Liver (tissue), 9 donors: ENCODE data around the gene COL21A1. TPM values are rescaled to one million over a fixed set of nuclear protein-coding genes. Genes with fewer than 3 reads are reported as not detected.
"Not testable (repeated sequence)": the region's sequence is repeated elsewhere in the genome, so short reads cannot be mapped to it uniquely, and the experiment has no call there.

Source experiments
- DNase-seq: peaks from one replicate; pipeline ENCODE4 v3.0.0-alpha.2; 2017; ENCODE audit warnings: low spot score
- H3K27ac ChIP-seq, 2 donors: one replicate each; pipeline ENCODE4 v1.7.0; 2013; ENCODE audit warnings: inconsistent platforms in 2 of 2, low read length in 2 of 2, control low read depth in 1 of 2, low read depth in 1 of 2, mild to moderate bottlenecking in 1 of 2
- H3K27me3 ChIP-seq, 4 donors: one replicate each; pipeline versions ENCODE4 v1.6.1 to v1.7.0; 2013; ENCODE audit warnings: low read length in 3 of 4, inconsistent platforms in 1 of 4, mild to moderate bottlenecking in 1 of 4, moderate library complexity in 1 of 4; ENCODE audit not compliant: control insufficient read depth in 4 of 4, insufficient read depth in 4 of 4
- H3K36me3 ChIP-seq, 4 donors: one replicate each; pipeline versions ENCODE4 v1.6.1 to v1.7.0; 2013; ENCODE audit warnings: low read length in 3 of 4, mild to moderate bottlenecking in 3 of 4, low read depth in 1 of 4, moderate library complexity in 1 of 4; ENCODE audit not compliant: control insufficient read depth in 4 of 4, insufficient read depth in 3 of 4
- H3K4me1 ChIP-seq, 4 donors: one replicate each; pipeline versions ENCODE4 v1.6.1 to v1.7.0; 2013; ENCODE audit warnings: low read length in 3 of 4, mild to moderate bottlenecking in 3 of 4, moderate library complexity in 1 of 4; ENCODE audit not compliant: control insufficient read depth in 4 of 4, insufficient read depth in 4 of 4
- H3K4me3 ChIP-seq, 3 donors: one replicate each; pipeline versions ENCODE4 v1.6.1 to v1.7.0; 2013; ENCODE audit warnings: low read length in 3 of 3, control low read depth in 1 of 3, low read depth in 1 of 3, mild to moderate bottlenecking in 1 of 3
- H3K9ac ChIP-seq, 2 donors: one replicate each; pipeline ENCODE4 v1.7.0; 2013; ENCODE audit warnings: low read length in 2 of 2, mild to moderate bottlenecking in 2 of 2, moderate library complexity in 2 of 2, control low read depth in 1 of 2, low read depth in 1 of 2
- H3K9me3 ChIP-seq, 4 donors: one replicate each; pipeline versions ENCODE4 v1.6.1 to v1.7.0; 2013; ENCODE audit warnings: low read length in 3 of 4; ENCODE audit not compliant: control insufficient read depth in 4 of 4
- EGR1 ChIP-seq, 2 donors: IDR thresholded peaks; 2 replicates each; pipeline ENCODE4 v1.6.1; 2016 to 2018; ENCODE audit warnings: antibody characterized with exemption in 2 of 2, low read depth in 2 of 2
- FOXA1 ChIP-seq: IDR thresholded peaks from 2 replicates; pipeline ENCODE4 v1.6.1; 2016; ENCODE audit warnings: antibody characterized with exemption
- FOXA2 ChIP-seq: IDR thresholded peaks from 2 replicates; pipeline ENCODE4 v1.6.1; 2016; ENCODE audit warnings: antibody characterized with exemption
- GABPA ChIP-seq, 2 donors: IDR thresholded peaks in 1 of 2; conservative IDR thresholded peaks in 1 of 2; 2 replicates each; pipeline ENCODE4 v1.6.1; 2016; ENCODE audit warnings: antibody characterized with exemption in 2 of 2, mild to moderate bottlenecking in 1 of 2, moderate library complexity in 1 of 2
- HNF4A ChIP-seq, 2 donors: conservative IDR thresholded peaks; 2 replicates each; pipeline ENCODE4 v1.6.1; 2016; ENCODE audit warnings: antibody characterized with exemption in 2 of 2, mild to moderate bottlenecking in 2 of 2
- HNF4G ChIP-seq: IDR thresholded peaks from 2 replicates; pipeline ENCODE4 v1.6.1; 2016; ENCODE audit warnings: antibody characterized with exemption
- JUND ChIP-seq, 2 donors: IDR thresholded peaks; 2 replicates each; pipeline ENCODE4 v1.6.1; 2016; ENCODE audit warnings: antibody characterized with exemption in 2 of 2
- NR2F2 ChIP-seq: IDR thresholded peaks from 2 replicates; pipeline ENCODE4 v1.6.1; 2016; ENCODE audit warnings: antibody characterized with exemption
- RXRA ChIP-seq, 2 donors: IDR thresholded peaks; 2 replicates each; pipeline ENCODE4 v1.6.1; 2017 to 2018; ENCODE audit warnings: antibody characterized with exemption in 2 of 2, mild to moderate bottlenecking in 1 of 2
- SP1 ChIP-seq: IDR thresholded peaks from 2 replicates; pipeline ENCODE4 v1.6.1; 2018; ENCODE audit warnings: antibody characterized with exemption, mild to moderate bottlenecking
- TAF1 ChIP-seq: conservative IDR thresholded peaks from 2 replicates; pipeline ENCODE4 v1.6.1; 2016; ENCODE audit warnings: antibody characterized with exemption, mild to moderate bottlenecking
- WGBS: extraction: QIAGEN DNeasy Blood & Tissue Kit; methylation state at CpG from one replicate; pipeline ENCODE4 v1.1.7; 2013; 5-methylcytosine and 5-hydroxymethylcytosine counted together
- polyA plus RNA-seq, 2 donors: library from polyadenylated mRNA; stranded (reverse) in 1 of 2; unstranded in 1 of 2; fragments of 200-250 nt in 1 of 2; fragments of >200 nt in 1 of 2; fragmentation: Nextera tagmentation in 1 of 2; extraction: Ambion mirVana in 1 of 2; gene quantifications; one replicate each; pipeline versions ENCODE4 v1.2.1 to v1.2.3, GENCODE V29; 2013 to 2015
- total RNA-seq, 2 donors: library from RNA; depleted of rRNA; stranded (reverse); fragments of >200 nt; gene quantifications; one replicate each; pipeline ENCODE4 v1.2.3, GENCODE V29; 2014
- TF ChIP-seq, protein P1 (sequence below): fragments of 150-350 bp; IDR thresholded peaks from 2 replicates; pipeline ENCODE4 v1.5.1; 2017; ENCODE audit warnings: improper control_type of control experiment, low read depth, low read length; ENCODE audit not compliant: missing input control
- TF ChIP-seq, protein P2 (sequence below): IDR thresholded peaks from 2 replicates; pipeline ENCODE4 v1.6.1; 2016; ENCODE audit warnings: antibody characterized with exemption, mild to moderate bottlenecking
- TF ChIP-seq, protein P3 (sequence below): IDR thresholded peaks from 2 replicates; pipeline ENCODE4 v1.6.1; 2016; ENCODE audit warnings: antibody characterized with exemption
- TF ChIP-seq, protein P4 (sequence below): IDR thresholded peaks from 2 replicates; pipeline ENCODE4 v1.6.1; 2016; ENCODE audit warnings: antibody characterized with exemption
- donor health status: healthy.
- donor health status: healthy.
- donor health status: healthy.
- donor health status: healthy.
- donor health status: healthy.

COL21A1 gene
- total and polyA plus RNA-seq, 4 donors = 0.48 to 1.3 (median 0.52) TPM

DNA sequence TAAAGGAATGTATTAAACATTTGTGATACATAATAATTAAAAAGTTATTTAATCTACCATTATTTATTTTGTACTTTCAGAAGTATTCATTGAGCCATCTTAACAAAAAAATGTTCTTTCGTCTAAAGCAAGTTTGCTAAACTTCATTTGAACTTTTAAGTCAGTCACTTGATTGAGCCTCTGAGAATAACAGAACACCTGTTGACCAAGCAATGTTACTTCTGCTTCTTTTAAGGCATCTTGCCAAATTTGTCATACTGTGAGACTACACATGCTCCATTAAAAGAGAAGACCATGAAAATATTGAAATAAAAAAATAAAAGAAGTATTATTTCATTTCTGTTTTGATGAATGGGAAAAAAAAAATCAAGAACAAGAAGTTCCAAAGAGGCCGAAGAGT lies 230.2 kb downstream of the COL21A1 start:
- DNase-seq = no peak
- Histone ChIP-seq H3K9me3 (no peaks in the 10 kb centered on the region), H3K27me3 (peaks cover 0 to 4% (median 0%) of the 10 kb centered on the region in 4 donors), H3K4me1 (no peaks in the 10 kb centered on the region), H3K4me3 (no peak overlapping the region), H3K27ac (no peak overlapping the region), H3K36me3 (no peaks in the 10 kb centered on the region), H3K9ac (no peak overlapping the region)
- TF ChIP-seq RXRA (IDR thresholded peaks at IDR 0.05) = no peak
- no peak for TF ChIP-seq HNF4G
- TF ChIP-seq, protein P1, sequence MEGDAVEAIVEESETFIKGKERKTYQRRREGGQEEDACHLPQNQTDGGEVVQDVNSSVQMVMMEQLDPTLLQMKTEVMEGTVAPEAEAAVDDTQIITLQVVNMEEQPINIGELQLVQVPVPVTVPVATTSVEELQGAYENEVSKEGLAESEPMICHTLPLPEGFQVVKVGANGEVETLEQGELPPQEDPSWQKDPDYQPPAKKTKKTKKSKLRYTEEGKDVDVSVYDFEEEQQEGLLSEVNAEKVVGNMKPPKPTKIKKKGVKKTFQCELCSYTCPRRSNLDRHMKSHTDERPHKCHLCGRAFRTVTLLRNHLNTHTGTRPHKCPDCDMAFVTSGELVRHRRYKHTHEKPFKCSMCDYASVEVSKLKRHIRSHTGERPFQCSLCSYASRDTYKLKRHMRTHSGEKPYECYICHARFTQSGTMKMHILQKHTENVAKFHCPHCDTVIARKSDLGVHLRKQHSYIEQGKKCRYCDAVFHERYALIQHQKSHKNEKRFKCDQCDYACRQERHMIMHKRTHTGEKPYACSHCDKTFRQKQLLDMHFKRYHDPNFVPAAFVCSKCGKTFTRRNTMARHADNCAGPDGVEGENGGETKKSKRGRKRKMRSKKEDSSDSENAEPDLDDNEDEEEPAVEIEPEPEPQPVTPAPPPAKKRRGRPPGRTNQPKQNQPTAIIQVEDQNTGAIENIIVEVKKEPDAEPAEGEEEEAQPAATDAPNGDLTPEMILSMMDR = no peak
- TF ChIP-seq HNF4A (conservative IDR thresholded peaks at IDR 0.05) = no peak
- TF ChIP-seq SP1 = no peak
- WGBS = 68% methylated on average over 2 of the region's 2 CpGs

DNA sequence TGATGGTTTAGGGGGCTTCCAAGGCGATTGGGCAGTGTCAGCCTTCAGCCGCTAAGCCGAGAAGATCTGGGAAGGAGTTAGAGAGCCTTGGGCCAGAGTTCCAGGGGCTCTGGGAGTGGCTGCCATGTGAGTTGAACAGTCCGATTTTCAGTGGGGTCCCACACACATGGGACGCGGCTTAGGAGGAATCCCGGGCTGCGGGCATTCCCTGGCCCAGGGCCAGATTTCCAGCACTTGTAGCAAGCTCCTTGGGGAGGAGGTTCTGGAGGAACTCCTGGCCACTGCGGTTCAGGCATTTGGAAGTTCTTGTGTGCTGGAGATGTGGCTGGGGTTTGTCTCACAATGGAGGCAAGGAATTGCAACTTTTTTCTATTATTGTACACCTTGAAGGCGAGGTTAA lies 233.3 kb downstream of the COL21A1 start:
- not testable (repeated sequence) for H3K4me3 ChIP-seq, H3K4me1 ChIP-seq, H3K27me3 ChIP-seq, H3K27ac ChIP-seq, H3K9me3 ChIP-seq, H3K9ac ChIP-seq, DNase-seq, H3K36me3 ChIP-seq
- WGBS = 84% methylated on average over 10 of the region's 10 CpGs

DNA sequence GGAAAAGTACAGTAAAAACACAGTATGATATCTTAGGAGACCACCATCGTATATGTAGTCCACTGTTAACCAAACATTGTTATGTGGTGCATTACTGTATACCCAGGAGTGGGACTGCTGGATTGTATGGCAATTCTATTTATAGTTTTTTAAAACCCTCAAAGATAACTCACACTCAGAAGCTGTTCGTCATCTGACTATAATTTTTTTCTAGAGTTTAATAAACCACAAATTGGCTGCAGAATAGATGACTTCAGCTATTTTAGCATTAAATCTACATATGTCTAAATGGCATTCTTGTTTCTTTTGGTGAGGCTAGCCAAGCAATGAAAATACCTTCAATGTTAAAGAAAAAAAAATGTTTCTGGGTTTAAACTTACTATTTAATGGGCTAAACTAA lies 237.7 kb downstream of the COL21A1 start:
- no peaks in the 10 kb centered on the region for H3K36me3 ChIP-seq
- H3K9ac ChIP-seq = no peak overlapping the region
- TF ChIP-seq, protein P2, sequence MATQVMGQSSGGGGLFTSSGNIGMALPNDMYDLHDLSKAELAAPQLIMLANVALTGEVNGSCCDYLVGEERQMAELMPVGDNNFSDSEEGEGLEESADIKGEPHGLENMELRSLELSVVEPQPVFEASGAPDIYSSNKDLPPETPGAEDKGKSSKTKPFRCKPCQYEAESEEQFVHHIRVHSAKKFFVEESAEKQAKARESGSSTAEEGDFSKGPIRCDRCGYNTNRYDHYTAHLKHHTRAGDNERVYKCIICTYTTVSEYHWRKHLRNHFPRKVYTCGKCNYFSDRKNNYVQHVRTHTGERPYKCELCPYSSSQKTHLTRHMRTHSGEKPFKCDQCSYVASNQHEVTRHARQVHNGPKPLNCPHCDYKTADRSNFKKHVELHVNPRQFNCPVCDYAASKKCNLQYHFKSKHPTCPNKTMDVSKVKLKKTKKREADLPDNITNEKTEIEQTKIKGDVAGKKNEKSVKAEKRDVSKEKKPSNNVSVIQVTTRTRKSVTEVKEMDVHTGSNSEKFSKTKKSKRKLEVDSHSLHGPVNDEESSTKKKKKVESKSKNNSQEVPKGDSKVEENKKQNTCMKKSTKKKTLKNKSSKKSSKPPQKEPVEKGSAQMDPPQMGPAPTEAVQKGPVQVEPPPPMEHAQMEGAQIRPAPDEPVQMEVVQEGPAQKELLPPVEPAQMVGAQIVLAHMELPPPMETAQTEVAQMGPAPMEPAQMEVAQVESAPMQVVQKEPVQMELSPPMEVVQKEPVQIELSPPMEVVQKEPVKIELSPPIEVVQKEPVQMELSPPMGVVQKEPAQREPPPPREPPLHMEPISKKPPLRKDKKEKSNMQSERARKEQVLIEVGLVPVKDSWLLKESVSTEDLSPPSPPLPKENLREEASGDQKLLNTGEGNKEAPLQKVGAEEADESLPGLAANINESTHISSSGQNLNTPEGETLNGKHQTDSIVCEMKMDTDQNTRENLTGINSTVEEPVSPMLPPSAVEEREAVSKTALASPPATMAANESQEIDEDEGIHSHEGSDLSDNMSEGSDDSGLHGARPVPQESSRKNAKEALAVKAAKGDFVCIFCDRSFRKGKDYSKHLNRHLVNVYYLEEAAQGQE = no peak
- TF ChIP-seq EGR1 (IDR thresholded peaks at IDR 0.05; ENCODE audit: low read depth in 2 of 2) = no peak
- TF ChIP-seq HNF4G = no peak
- TF ChIP-seq SP1 = no peak
- TF ChIP-seq JUND (IDR thresholded peaks at IDR 0.05) = no peak
- TF ChIP-seq, protein P1 = no peak
- TF ChIP-seq, protein P3, sequence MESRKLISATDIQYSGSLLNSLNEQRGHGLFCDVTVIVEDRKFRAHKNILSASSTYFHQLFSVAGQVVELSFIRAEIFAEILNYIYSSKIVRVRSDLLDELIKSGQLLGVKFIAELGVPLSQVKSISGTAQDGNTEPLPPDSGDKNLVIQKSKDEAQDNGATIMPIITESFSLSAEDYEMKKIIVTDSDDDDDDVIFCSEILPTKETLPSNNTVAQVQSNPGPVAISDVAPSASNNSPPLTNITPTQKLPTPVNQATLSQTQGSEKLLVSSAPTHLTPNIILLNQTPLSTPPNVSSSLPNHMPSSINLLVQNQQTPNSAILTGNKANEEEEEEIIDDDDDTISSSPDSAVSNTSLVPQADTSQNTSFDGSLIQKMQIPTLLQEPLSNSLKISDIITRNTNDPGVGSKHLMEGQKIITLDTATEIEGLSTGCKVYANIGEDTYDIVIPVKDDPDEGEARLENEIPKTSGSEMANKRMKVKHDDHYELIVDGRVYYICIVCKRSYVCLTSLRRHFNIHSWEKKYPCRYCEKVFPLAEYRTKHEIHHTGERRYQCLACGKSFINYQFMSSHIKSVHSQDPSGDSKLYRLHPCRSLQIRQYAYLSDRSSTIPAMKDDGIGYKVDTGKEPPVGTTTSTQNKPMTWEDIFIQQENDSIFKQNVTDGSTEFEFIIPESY = no peak
- TF ChIP-seq HNF4A (conservative IDR thresholded peaks at IDR 0.05) = no peak
- TF ChIP-seq, protein P4, sequence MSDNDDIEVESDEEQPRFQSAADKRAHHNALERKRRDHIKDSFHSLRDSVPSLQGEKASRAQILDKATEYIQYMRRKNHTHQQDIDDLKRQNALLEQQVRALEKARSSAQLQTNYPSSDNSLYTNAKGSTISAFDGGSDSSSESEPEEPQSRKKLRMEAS = no peak
- TF ChIP-seq TAF1 = no peak
- no peak for TF ChIP-seq FOXA2
- TF ChIP-seq FOXA1 = no peak
- TF ChIP-seq GABPA (IDR thresholded peaks at IDR 0.05 in 1 of 2, conservative IDR thresholded peaks at IDR 0.05 in 1 of 2) = no peak
- no peak for TF ChIP-seq NR2F2
- no peaks in the 10 kb centered on the region for H3K9me3 ChIP-seq
- no peak for DNase-seq
- no peaks in the 10 kb centered on the region for H3K27me3 ChIP-seq
- no peaks in the 10 kb centered on the region for H3K4me1 ChIP-seq
- H3K27ac ChIP-seq = no peak overlapping the region
- no peak overlapping the region for H3K4me3 ChIP-seq
- WGBS = 56% methylated on average over 2 of the region's 2 CpGs
